ENCODE measurements around the gene TMEM26.

The TMEM26 gene

DNA sequence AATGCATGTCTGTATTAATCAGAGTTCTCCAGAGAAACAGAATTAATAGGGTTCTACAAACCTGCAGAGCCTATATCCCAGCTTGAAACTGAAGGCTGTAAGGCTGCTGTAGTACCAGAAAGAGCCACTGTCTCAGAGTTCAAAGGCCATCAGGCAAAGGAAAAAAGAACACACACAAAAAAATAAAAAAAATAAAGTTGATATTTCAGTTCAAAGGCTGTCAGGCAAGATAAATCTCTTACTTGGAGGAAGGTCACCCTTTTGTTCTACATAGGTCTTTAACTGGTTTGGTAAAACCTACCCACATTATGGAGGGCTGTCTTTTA, 12.0 kb upstream of the TMEM26 start:
- TF ChIP-seq, protein P1, sequence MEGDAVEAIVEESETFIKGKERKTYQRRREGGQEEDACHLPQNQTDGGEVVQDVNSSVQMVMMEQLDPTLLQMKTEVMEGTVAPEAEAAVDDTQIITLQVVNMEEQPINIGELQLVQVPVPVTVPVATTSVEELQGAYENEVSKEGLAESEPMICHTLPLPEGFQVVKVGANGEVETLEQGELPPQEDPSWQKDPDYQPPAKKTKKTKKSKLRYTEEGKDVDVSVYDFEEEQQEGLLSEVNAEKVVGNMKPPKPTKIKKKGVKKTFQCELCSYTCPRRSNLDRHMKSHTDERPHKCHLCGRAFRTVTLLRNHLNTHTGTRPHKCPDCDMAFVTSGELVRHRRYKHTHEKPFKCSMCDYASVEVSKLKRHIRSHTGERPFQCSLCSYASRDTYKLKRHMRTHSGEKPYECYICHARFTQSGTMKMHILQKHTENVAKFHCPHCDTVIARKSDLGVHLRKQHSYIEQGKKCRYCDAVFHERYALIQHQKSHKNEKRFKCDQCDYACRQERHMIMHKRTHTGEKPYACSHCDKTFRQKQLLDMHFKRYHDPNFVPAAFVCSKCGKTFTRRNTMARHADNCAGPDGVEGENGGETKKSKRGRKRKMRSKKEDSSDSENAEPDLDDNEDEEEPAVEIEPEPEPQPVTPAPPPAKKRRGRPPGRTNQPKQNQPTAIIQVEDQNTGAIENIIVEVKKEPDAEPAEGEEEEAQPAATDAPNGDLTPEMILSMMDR (conservative IDR thresholded peaks at IDR 0.05; ENCODE audit: low read depth, low read length), result no peak
- no peak overlapping the region for H3K4me2 ChIP-seq
- no peaks in the 10 kb centered on the region for H3K79me2 ChIP-seq (ENCODE audit: insufficient read depth, low read depth)
- H3K27me3 ChIP-seq (ENCODE audit: insufficient read depth, low read depth), result no peaks in the 10 kb centered on the region
- no peak overlapping the region for H2AFZ ChIP-seq (ENCODE audit: low read depth)
- no peak overlapping the region for H3K27ac ChIP-seq
- no peak overlapping the region for H3K9ac ChIP-seq
- no peak overlapping the region for H3K4me3 ChIP-seq (IDR thresholded peaks at IDR 0.05; ENCODE audit: insufficient read depth, low read depth, low read length)
- no peaks in the 10 kb centered on the region for H3K36me3 ChIP-seq (ENCODE audit: insufficient read depth)
- H3K4me1 ChIP-seq (ENCODE audit: low read depth, poor library complexity, severe bottlenecking), result no peaks in the 10 kb centered on the region
- no peaks in the 10 kb centered on the region for H4K20me1 ChIP-seq (ENCODE audit: insufficient read depth)

DNA sequence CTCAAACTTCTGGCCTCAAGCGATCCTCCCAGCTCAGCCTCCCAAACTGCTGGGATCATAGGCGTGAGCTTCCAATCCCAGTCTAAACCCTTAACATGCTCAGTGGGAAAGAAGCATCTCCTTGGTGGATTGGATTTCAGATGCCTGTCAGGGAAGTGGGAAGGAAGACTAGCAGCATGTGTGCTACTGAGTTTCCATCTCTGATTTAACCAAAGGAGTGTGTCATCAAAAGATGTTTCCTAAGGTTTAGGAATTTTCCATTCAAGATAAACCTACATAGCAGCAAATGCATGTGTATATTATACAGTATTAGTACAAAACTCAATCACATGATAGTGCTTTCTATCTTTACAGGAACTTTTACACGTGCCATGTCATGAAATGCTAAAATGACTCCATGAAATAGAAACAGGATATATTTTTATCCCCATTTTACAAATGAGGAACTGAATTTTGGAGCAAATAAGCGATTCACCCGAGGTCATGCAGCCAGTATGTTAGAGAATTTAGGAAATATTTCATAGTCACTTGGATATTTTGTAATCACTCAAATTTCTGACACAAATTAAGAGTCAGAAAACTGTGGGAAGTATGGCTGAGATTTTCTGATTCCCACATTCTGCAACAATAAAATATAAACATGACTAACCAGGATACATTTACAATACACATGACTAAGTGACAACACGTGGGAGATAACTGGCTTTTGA, 11.4 kb upstream of the TMEM26 start:
- H3K36me3 ChIP-seq (ENCODE audit: insufficient read depth), result no peaks in the 10 kb centered on the region
- H4K20me1 ChIP-seq (ENCODE audit: insufficient read depth), result no peaks in the 10 kb centered on the region
- H3K4me1 ChIP-seq (ENCODE audit: low read depth, poor library complexity, severe bottlenecking), result no peaks in the 10 kb centered on the region
- H2AFZ ChIP-seq (ENCODE audit: low read depth), result no peak overlapping the region
- H3K79me2 ChIP-seq (ENCODE audit: insufficient read depth, low read depth), result no peaks in the 10 kb centered on the region
- no peak overlapping the region for H3K4me3 ChIP-seq (IDR thresholded peaks at IDR 0.05; ENCODE audit: insufficient read depth, low read depth, low read length)
- H3K4me2 ChIP-seq, result no peak overlapping the region
- no peak overlapping the region for H3K9ac ChIP-seq
- no peaks in the 10 kb centered on the region for H3K27me3 ChIP-seq (ENCODE audit: insufficient read depth, low read depth)
- TF ChIP-seq, protein P1 (conservative IDR thresholded peaks at IDR 0.05; ENCODE audit: low read depth, low read length), result no peak
- H3K27ac ChIP-seq, result no peak overlapping the region

DNA sequence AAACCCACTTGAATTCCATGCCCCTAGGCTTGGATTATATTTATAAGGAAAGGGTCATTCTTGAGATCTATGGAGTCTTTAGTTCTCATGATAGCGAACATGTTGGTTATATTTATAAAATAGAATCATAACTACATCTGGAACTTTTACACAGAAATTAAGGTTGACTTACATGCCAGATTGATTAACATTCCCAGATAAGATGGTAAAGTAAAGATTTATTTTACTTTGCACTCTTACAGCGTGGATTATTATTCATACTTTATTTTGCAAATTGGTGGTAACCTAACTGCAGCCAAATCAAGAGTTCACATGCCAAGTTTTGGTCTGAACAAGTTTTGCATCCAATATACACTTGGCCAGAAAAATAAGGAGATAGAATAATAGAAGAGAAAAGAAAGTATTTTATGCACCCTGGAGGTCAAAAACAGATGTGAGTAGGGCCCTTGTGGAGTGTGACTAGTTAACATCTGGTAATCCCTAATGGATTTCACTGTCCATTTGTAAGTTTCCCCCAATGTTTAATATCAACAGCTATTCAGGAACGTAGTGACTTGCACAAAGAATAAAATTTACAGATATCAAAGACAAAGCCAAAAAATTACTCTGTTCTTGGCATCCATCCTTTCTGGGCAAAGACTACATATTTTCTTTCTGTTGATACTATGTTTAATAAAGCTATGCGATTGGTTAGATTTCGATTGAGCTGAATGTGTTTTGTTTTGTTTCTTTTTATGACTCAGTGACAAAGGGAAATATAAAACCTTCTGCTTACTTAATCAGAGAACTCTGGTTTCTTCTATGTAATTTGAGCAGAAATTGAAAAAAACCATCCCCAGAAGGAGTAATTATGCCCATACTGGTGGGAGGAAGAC, 10.1 kb upstream of the TMEM26 start:
- no peaks in the 10 kb centered on the region for H3K27me3 ChIP-seq (ENCODE audit: insufficient read depth, low read depth)
- H3K4me3 ChIP-seq (IDR thresholded peaks at IDR 0.05; ENCODE audit: insufficient read depth, low read depth, low read length), result no peak overlapping the region
- H4K20me1 ChIP-seq (ENCODE audit: insufficient read depth), result no peaks in the 10 kb centered on the region
- no peaks in the 10 kb centered on the region for H3K4me1 ChIP-seq (ENCODE audit: low read depth, poor library complexity, severe bottlenecking)
- no peaks in the 10 kb centered on the region for H3K36me3 ChIP-seq (ENCODE audit: insufficient read depth)
- no peak overlapping the region for H3K4me2 ChIP-seq
- TF ChIP-seq, protein P1 (conservative IDR thresholded peaks at IDR 0.05; ENCODE audit: low read depth, low read length), result no peak
- H3K79me2 ChIP-seq (ENCODE audit: insufficient read depth, low read depth), result no peaks in the 10 kb centered on the region
- no peak overlapping the region for H3K27ac ChIP-seq
- H3K9ac ChIP-seq, result no peak overlapping the region
- H2AFZ ChIP-seq (ENCODE audit: low read depth), result no peak overlapping the region

DNA sequence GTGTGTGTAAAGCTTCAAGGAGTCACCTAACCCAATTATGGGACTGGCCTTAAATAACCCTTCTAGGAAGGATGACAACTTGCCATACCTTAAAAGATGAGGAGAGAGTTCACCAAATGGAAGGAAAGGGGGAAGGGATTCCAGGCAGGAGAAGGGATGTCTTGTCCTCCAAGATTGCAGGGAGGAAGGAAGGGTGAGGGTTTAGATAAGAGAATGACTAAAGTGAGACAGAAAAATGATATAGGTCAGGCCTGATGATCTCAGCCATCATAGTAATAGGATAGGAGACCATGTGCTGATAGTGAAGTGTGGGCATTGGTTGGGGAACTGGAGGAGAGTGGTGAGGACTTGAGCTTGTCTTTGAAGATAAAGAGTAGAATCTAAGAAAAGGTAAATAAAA, 7.7 kb upstream of the TMEM26 start:
- no peaks in the 10 kb centered on the region for H3K4me1 ChIP-seq (ENCODE audit: low read depth, poor library complexity, severe bottlenecking)
- no peak overlapping the region for H2AFZ ChIP-seq (ENCODE audit: low read depth)

More for the DNA sequence above, 7.7 kb upstream of the TMEM26 start:
- H3K27me3 ChIP-seq (ENCODE audit: insufficient read depth, low read depth), result no peaks in the 10 kb centered on the region
- no peak overlapping the region for H3K4me3 ChIP-seq (IDR thresholded peaks at IDR 0.05; ENCODE audit: insufficient read depth, low read depth, low read length)
- H3K4me2 ChIP-seq, result no peak overlapping the region
- H3K27ac ChIP-seq, result no peak overlapping the region
- H4K20me1 ChIP-seq (ENCODE audit: insufficient read depth), result no peaks in the 10 kb centered on the region
- H3K79me2 ChIP-seq (ENCODE audit: insufficient read depth, low read depth), result no peaks in the 10 kb centered on the region
- TF ChIP-seq, protein P1 (conservative IDR thresholded peaks at IDR 0.05; ENCODE audit: low read depth, low read length), result no peak
- no peak overlapping the region for H3K9ac ChIP-seq
- H3K36me3 ChIP-seq (ENCODE audit: insufficient read depth), result no peaks in the 10 kb centered on the region
